OCI-LY7 (cell line): ENCODE measurements around the gene FGB. TPM values are rescaled to one million over a fixed set of nuclear protein-coding genes. Genes with fewer than 3 reads are reported as not detected.

Experiments used
- BruUV-seq: library from RNA; stranded (reverse); fragments of 400-500 nt; replicated peaks from 2 replicates; lab custom pipeline; 2021; lab: Mats Ljungman, UMichigan
- CTCF ChIA-PET: fragments of 300-600 bp; sonication (Branson Sonifier 250); formaldehyde crosslinking; loops from one replicate; lab custom pipeline; 2022; ENCODE audit warnings: antibody characterized with exemption; ENCODE audit not compliant: unreplicated experiment; lab: Charles Lee
- POLR2A ChIA-PET: fragments of 300-600 bp; sonication (Branson Sonifier 250); formaldehyde crosslinking; loops from one replicate; lab custom pipeline; 2022; ENCODE audit warnings: antibody characterized with exemption; lab: Charles Lee
- DNase-seq: peaks from one replicate; pipeline ENCODE4 v3.0.0-alpha.2; 2015; ENCODE audit warnings: low spot score
- H2AFZ ChIP-seq: fragments of 200-600 bp; sonication (generic), shearing (Covaris generic); 2 replicates; pipeline ENCODE4 v1.6.1; 2014; ENCODE audit warnings: mild to moderate bottlenecking, antibody characterized with exemption, low read length, moderate library complexity
- H3K27ac ChIP-seq: fragments of 200-600 bp; sonication (generic); 2 replicates; pipeline ENCODE4 v1.5.1; 2014; ENCODE audit warnings: mixed run types, low read depth, mild to moderate bottlenecking, moderate library complexity, low read length, inconsistent platforms; ENCODE audit not compliant: poor library complexity, severe bottlenecking
- H3K36me3 ChIP-seq: fragments of 200-600 bp; sonication (generic); 2 replicates; pipeline ENCODE4 v1.6.1; 2014; ENCODE audit warnings: mild to moderate bottlenecking, antibody characterized with exemption, low read length, moderate library complexity, mixed read lengths; ENCODE audit not compliant: insufficient read depth
- H3K4me1 ChIP-seq: fragments of 200-600 bp; sonication (generic); 2 replicates; pipeline ENCODE4 v1.5.1; 2014; ENCODE audit warnings: mild to moderate bottlenecking, low read length; ENCODE audit not compliant: insufficient read depth, poor library complexity, severe bottlenecking
- H3K4me2 ChIP-seq: fragments of 200-600 bp; sonication (generic); 2 replicates; pipeline ENCODE4 v1.6.1; 2014; ENCODE audit warnings: mild to moderate bottlenecking, low read length
- H3K4me3 ChIP-seq: fragments of 200-600 bp; sonication (generic); 2 replicates; pipeline ENCODE4 v1.5.1; 2014; ENCODE audit warnings: mild to moderate bottlenecking, low read depth, low read length; ENCODE audit not compliant: poor library complexity, severe bottlenecking
- H3K79me2 ChIP-seq: fragments of 200-600 bp; sonication (generic); 2 replicates; pipeline ENCODE4 v1.6.1; 2016; ENCODE audit warnings: low read depth, mild to moderate bottlenecking, low read length, moderate library complexity, mixed read lengths; ENCODE audit not compliant: insufficient read depth
- H3K9me2 ChIP-seq: fragments of 200-600 bp; sonication (generic); 2 replicates; pipeline ENCODE4 v1.6.1; 2016; ENCODE audit warnings: mild to moderate bottlenecking, low read length, mixed read lengths; ENCODE audit not compliant: insufficient read depth
- H3K9me3 ChIP-seq: fragments of 200-600 bp; sonication (generic); 2 replicates; pipeline ENCODE4 v1.6.1; 2014; ENCODE audit warnings: mild to moderate bottlenecking, mixed run types, low read length, mixed read lengths
- H4K20me1 ChIP-seq: fragments of 200-600 bp; sonication (generic); 2 replicates; pipeline ENCODE4 v1.6.1; 2014; ENCODE audit warnings: mild to moderate bottlenecking, antibody characterized with exemption, low read length, moderate library complexity, mixed read lengths; ENCODE audit not compliant: insufficient read depth
- CTCF ChIP-seq: fragments of 200-600 bp; sonication (generic); conservative IDR thresholded peaks from 2 replicates; pipeline ENCODE4 v1.5.1; 2014; ENCODE audit warnings: mild to moderate bottlenecking, antibody characterized with exemption, low read length, moderate library complexity, mixed read lengths
- EZH2phosphoT487 ChIP-seq: fragments of 200-600 bp; sonication (generic); IDR thresholded peaks from 2 replicates; pipeline ENCODE4 v1.6.1; 2018; ENCODE audit warnings: low read depth, borderline replicate concordance, mild to moderate bottlenecking, mixed run types, antibody characterized with exemption, low read length, moderate library complexity, mixed read lengths
- intact Hi-C: fragments of 100-400 bp; cut with micrococcal nuclease; formaldehyde crosslinking; loops from one replicate; pipeline ENCODE4 v1.10.0; 2022; ENCODE audit not compliant: unreplicated experiment
- small RNA-seq: library from RNA; depleted of rRNA; stranded (forward); fragments of <200 nt; gene quantifications from one replicate; pipeline ENCODE3, GENCODE V24; 2014
- total RNA-seq, 2 experiments: library from RNA; depleted of rRNA in 1 of 2; stranded (reverse); fragments of >200 nt in 1 of 2; shearing (Covaris generic) in 1 of 2; gene quantifications; 2 replicates each; pipeline ENCODE4 v1.2.3, GENCODE V29; 2014 to 2022

FGB gene
- total RNA-seq, 2 experiments from 2014 or later: not detected

GRCh38 chr4:154617820-154618317 lies 55.1 kb downstream of the FGB start:
- Histone ChIP-seq H3K79me2 (no peaks in the 10 kb centered on the region), H3K9me2 (no peaks in the 10 kb centered on the region), H3K4me1 (peaks cover 9% of the 10 kb centered on the region), H4K20me1 (no peaks in the 10 kb centered on the region), H3K4me2 (no peak overlapping the region), H3K9me3 (no peaks in the 10 kb centered on the region), H2AFZ (peak overlapping the region; percentile 81; the same call in 1 of the 2 replicates), H3K27ac (no peak overlapping the region), H3K4me3 (no peak overlapping the region), H3K36me3 (no peaks in the 10 kb centered on the region)
- intact Hi-C loops: loop anchor here (1.0 kb wide), 2 partner anchors 66 to 114 kb away; no protein-coding TSS in a partner anchor
- POLR2A ChIA-PET: interaction anchor here (1.1 to 1.3 kb wide), 2 partner anchors 59 to 68 kb away, joined by 3 read pairs; partner anchors contain the start of gene PLRG1
- CTCF ChIA-PET: interaction anchor here (1.1 kb wide), 1 partner anchor 59 kb away, joined by 3 read pairs; no protein-coding TSS in a partner anchor
- DNase-seq: no peak
- no TSS peak for BruUV-seq
- TF ChIP-seq EZH2phosphoT487: no peak

- Histone ChIP-seq H3K9me2 (no peaks in the 10 kb centered on the region), H4K20me1 (no peaks in the 10 kb centered on the region), H3K4me3 (no peak overlapping the region), H3K36me3 (no peaks in the 10 kb centered on the region), H3K9me3 (no peaks in the 10 kb centered on the region), H3K79me2 (no peaks in the 10 kb centered on the region), H3K4me1 (peaks cover 9% of the 10 kb centered on the region), H3K27ac (no peak overlapping the region), H2AFZ (no peak overlapping the region), H3K4me2 (no peak overlapping the region)
- no peak for TF ChIP-seq EZH2phosphoT487
- peak; percentile 88 for TF ChIP-seq CTCF
- no TSS peak for BruUV-seq
- POLR2A ChIA-PET: interaction anchor here (0.5 to 1.3 kb wide), 8 partner anchors 20 to 386 kb away, joined by 3 to 5 read pairs (median 3); no protein-coding TSS in a partner anchor
- CTCF ChIA-PET: interaction anchor here (1.1 kb wide), 3 partner anchors 11 to 70 kb away, joined by 3 read pairs; no protein-coding TSS in a partner anchor
- intact Hi-C loops: loop anchor here (1.0 kb wide), 2 partner anchors 67 to 115 kb away; no protein-coding TSS in a partner anchor
- DNase-seq: peak; percentile 73
Observed at GRCh38 chr4:154618708-154619315, 56.0 kb downstream of the FGB start.

- Histone ChIP-seq H3K4me3 (no peak overlapping the region), H4K20me1 (no peaks in the 10 kb centered on the region), H3K4me1 (peaks cover 9% of the 10 kb centered on the region), H3K4me2 (no peak overlapping the region), H3K27ac (no peak overlapping the region), H3K9me2 (no peaks in the 10 kb centered on the region), H3K79me2 (no peaks in the 10 kb centered on the region), H2AFZ (no peak overlapping the region), H3K36me3 (no peaks in the 10 kb centered on the region), H3K9me3 (no peaks in the 10 kb centered on the region)
- TF ChIP-seq CTCF: no peak
- TF ChIP-seq EZH2phosphoT487: no peak
- CTCF ChIA-PET: interaction anchor here (0.6 to 0.8 kb wide), 2 partner anchors 34 to 289 kb away, joined by 3 to 4 read pairs; no protein-coding TSS in a partner anchor
- POLR2A ChIA-PET: interaction anchor here (1.2 kb wide), 1 partner anchor 68 kb away, joined by 4 read pairs; no protein-coding TSS in a partner anchor
- intact Hi-C loops: no loop called here
- no TSS peak for BruUV-seq
- no peak for DNase-seq
Observed at GRCh38 chr4:154620111-154620510, 57.3 kb downstream of the FGB start.

Small RNAs within 50 kb of the gene (small RNA-seq; reads per million reads assigned to genes)
- not detected for gene RNU6-1285P

Other genes with a start within 250 kb of the FGB start
- gene DCHS2, start 71.2 kb upstream of the FGB start, total RNA-seq (2014; rRNA removed; shearing (Covaris generic)): not detected in 2 replicates
- gene DCHS2, start 71.2 kb upstream of the FGB start, total RNA-seq (2022): not detected in 2 replicates
- 39.1 and 41.7 TPM in 2 replicates for gene PLRG1, start 12.6 kb upstream of the FGB start, total RNA-seq (2014; rRNA removed; shearing (Covaris generic))
- gene PLRG1, start 12.6 kb upstream of the FGB start, total RNA-seq (2022): 102 and 104 TPM in 2 replicates
- not detected in 2 replicates for gene FGA, start 27.7 kb downstream of the FGB start, total RNA-seq (2014; rRNA removed; shearing (Covaris generic))
- not detected in 2 replicates for gene FGA, start 27.7 kb downstream of the FGB start, total RNA-seq (2022)
- not detected in 2 replicates for gene FGG, start 49.6 kb downstream of the FGB start, total RNA-seq (2014; rRNA removed; shearing (Covaris generic))
- gene FGG, start 49.6 kb downstream of the FGB start, total RNA-seq (2022): not detected in 2 replicates
- not detected in 2 replicates for gene LRAT, start 181.0 kb downstream of the FGB start, total RNA-seq (2014; rRNA removed; shearing (Covaris generic))
- not detected in 2 replicates for gene LRAT, start 181.0 kb downstream of the FGB start, total RNA-seq (2022)
- not detected in 2 replicates for gene RBM46, start 218.3 kb downstream of the FGB start, total RNA-seq (2014; rRNA removed; shearing (Covaris generic))
- gene RBM46, start 218.3 kb downstream of the FGB start, total RNA-seq (2022): not detected in 2 replicates